Suprapubic skin (tissue), 4 donors: ENCODE data around the gene RAVER2.

Experiments
- EP300 ChIP-seq: sonication (generic); formaldehyde crosslinking; IDR thresholded peaks from one replicate; pipeline ENCODE4 v1.6.1; 2017; ENCODE audit warnings: antibody characterized with exemption
- POLR2A ChIP-seq, 2 donors: fragments of 450-650 bp; IDR thresholded peaks; one replicate each; pipeline ENCODE4 v1.6.1; 2017; ENCODE audit warnings: antibody characterized with exemption in 2 of 2, mild to moderate bottlenecking in 2 of 2, moderate library complexity in 2 of 2
- POLR2AphosphoS5 ChIP-seq, 3 donors: sonication (generic); formaldehyde crosslinking; IDR thresholded peaks; one replicate each; pipeline ENCODE4 v1.6.1; 2017; ENCODE audit warnings: antibody characterized with exemption in 3 of 3
- TF ChIP-seq, protein P1 (sequence below), 2 donors: fragments of 200-600 bp in 1 of 2; fragments of 450-650 bp in 1 of 2; sonication (generic) in 1 of 2; IDR thresholded peaks; one replicate each; pipeline ENCODE4 v1.5.1; 2016 to 2019; ENCODE audit warnings: antibody characterized with exemption in 2 of 2, mild to moderate bottlenecking in 1 of 2, moderate library complexity in 1 of 2

GRCh38 chr1:64846573-64847430 lies 101.9 kb downstream of the RAVER2 start:
- no peak for TF ChIP-seq POLR2A (IDR thresholded peaks at IDR 0.05)
- TF ChIP-seq, protein P1, sequence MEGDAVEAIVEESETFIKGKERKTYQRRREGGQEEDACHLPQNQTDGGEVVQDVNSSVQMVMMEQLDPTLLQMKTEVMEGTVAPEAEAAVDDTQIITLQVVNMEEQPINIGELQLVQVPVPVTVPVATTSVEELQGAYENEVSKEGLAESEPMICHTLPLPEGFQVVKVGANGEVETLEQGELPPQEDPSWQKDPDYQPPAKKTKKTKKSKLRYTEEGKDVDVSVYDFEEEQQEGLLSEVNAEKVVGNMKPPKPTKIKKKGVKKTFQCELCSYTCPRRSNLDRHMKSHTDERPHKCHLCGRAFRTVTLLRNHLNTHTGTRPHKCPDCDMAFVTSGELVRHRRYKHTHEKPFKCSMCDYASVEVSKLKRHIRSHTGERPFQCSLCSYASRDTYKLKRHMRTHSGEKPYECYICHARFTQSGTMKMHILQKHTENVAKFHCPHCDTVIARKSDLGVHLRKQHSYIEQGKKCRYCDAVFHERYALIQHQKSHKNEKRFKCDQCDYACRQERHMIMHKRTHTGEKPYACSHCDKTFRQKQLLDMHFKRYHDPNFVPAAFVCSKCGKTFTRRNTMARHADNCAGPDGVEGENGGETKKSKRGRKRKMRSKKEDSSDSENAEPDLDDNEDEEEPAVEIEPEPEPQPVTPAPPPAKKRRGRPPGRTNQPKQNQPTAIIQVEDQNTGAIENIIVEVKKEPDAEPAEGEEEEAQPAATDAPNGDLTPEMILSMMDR (IDR thresholded peaks at IDR 0.05): no peak
- TF ChIP-seq EP300: no peak
- TF ChIP-seq POLR2AphosphoS5 (IDR thresholded peaks at IDR 0.05): no peak
